B cell (primary cell): ENCODE data around the gene MORN1.

Experiments used
- EZH2 ChIP-seq: IDR thresholded peaks from 2 replicates; pipeline ENCODE4 v1.6.1; 2012; ENCODE audit warnings: borderline replicate concordance, low read depth, mild to moderate bottlenecking, moderate library complexity, low read length; ENCODE audit not compliant: insufficient read depth, poor library complexity, severe bottlenecking
- TF ChIP-seq, protein P1 (sequence below): fragments of 200-600 bp; IDR thresholded peaks from one replicate; pipeline ENCODE4 v1.8.0; 2022; ENCODE audit warnings: antibody characterized with exemption, mild to moderate bottlenecking

DNA sequence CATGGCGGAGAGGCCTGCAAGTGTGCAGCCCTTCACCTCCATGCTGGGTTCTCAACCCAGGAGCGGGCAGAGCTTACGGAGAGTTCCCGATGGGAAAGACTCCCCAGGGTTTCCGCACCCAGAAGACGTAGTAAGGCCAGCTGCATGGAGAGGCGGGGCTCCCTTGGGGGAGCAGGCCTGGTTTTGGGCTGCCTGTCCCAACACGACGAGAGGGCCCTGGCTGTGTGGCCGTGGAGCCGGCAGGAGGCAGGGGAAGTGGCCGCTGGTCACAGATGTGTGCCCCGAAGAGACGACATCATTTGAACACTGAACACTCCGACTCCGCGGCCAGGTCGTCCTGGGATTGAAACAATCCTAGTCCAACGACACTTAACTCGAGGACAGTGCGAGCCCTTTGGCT lies 57.0 kb downstream of the MORN1 start:
- TF ChIP-seq, protein P1, sequence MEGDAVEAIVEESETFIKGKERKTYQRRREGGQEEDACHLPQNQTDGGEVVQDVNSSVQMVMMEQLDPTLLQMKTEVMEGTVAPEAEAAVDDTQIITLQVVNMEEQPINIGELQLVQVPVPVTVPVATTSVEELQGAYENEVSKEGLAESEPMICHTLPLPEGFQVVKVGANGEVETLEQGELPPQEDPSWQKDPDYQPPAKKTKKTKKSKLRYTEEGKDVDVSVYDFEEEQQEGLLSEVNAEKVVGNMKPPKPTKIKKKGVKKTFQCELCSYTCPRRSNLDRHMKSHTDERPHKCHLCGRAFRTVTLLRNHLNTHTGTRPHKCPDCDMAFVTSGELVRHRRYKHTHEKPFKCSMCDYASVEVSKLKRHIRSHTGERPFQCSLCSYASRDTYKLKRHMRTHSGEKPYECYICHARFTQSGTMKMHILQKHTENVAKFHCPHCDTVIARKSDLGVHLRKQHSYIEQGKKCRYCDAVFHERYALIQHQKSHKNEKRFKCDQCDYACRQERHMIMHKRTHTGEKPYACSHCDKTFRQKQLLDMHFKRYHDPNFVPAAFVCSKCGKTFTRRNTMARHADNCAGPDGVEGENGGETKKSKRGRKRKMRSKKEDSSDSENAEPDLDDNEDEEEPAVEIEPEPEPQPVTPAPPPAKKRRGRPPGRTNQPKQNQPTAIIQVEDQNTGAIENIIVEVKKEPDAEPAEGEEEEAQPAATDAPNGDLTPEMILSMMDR, result no peak
- no peak for TF ChIP-seq EZH2
